Neuronal stem cell (in vitro differentiated cells): ENCODE measurements around the gene OFD1.

Experiments
- DNase-seq: peaks from one replicate; pipeline ENCODE4 v3.0.0-alpha.2; 2013; ENCODE audit warnings: low spot score
- H2AFZ ChIP-seq: one replicate; pipeline ENCODE4 v1.6.1; 2013; ENCODE audit warnings: mild to moderate bottlenecking, low read length, inconsistent platforms
- H2AK5ac ChIP-seq: 2 replicates; pipeline ENCODE4 v1.6.1; 2013; ENCODE audit warnings: low read depth, mild to moderate bottlenecking, inconsistent platforms, low read length, moderate library complexity, mixed read lengths
- H2BK120ac ChIP-seq: 2 replicates; pipeline ENCODE4 v1.6.1; 2013; ENCODE audit warnings: low read depth, mild to moderate bottlenecking, inconsistent platforms, low read length, moderate library complexity, mixed read lengths
- H2BK12ac ChIP-seq: one replicate; pipeline ENCODE4 v1.6.1; 2013; ENCODE audit warnings: low read length, inconsistent platforms
- H2BK15ac ChIP-seq: 2 replicates; pipeline ENCODE4 v1.6.1; 2013; ENCODE audit warnings: mild to moderate bottlenecking, low read length, inconsistent platforms, mixed read lengths
- H2BK5ac ChIP-seq: one replicate; pipeline ENCODE4 v1.6.1; 2013; ENCODE audit warnings: inconsistent platforms, mild to moderate bottlenecking, low read length, moderate library complexity
- H3K14ac ChIP-seq: one replicate; pipeline ENCODE4 v1.6.1; 2013; ENCODE audit warnings: low read length, inconsistent platforms
- H3K18ac ChIP-seq: 2 replicates; pipeline ENCODE4 v1.6.1; 2013; ENCODE audit warnings: low read length, inconsistent platforms
- H3K23ac ChIP-seq: 2 replicates; pipeline ENCODE4 v1.6.1; 2013; ENCODE audit warnings: low read depth, mild to moderate bottlenecking, mixed read lengths, low read length, inconsistent platforms; ENCODE audit not compliant: poor library complexity
- H3K27ac ChIP-seq: replicated peaks from 3 replicates; pipeline ENCODE4 v1.5.1; 2013; ENCODE audit warnings: low read length, inconsistent platforms
- H3K27me3 ChIP-seq, 3 experiments: 2 replicates each; pipeline ENCODE4 v1.6.1; 2013; ENCODE audit warnings: low read length in 3 of 3, mild to moderate bottlenecking in 2 of 3, inconsistent platforms in 1 of 3, low read depth in 1 of 3, mixed read lengths in 1 of 3, moderate library complexity in 1 of 3; ENCODE audit not compliant: control insufficient read depth in 3 of 3, insufficient read depth in 3 of 3
- H3K36me3 ChIP-seq, 2 donors: replicated peaks in 1 of 2; 2 replicates each; pipeline ENCODE4 v1.6.1; 2013; ENCODE audit warnings: low read length in 2 of 2; ENCODE audit not compliant: control insufficient read depth in 2 of 2, insufficient read depth in 2 of 2
- H3K4ac ChIP-seq: 2 replicates; pipeline ENCODE4 v1.6.1; 2013; ENCODE audit warnings: inconsistent platforms, mild to moderate bottlenecking, low read length, moderate library complexity
- H3K4me1 ChIP-seq, 2 donors: 1 replicate in 1 of 2; 2 replicates in 1 of 2; pipeline ENCODE4 v1.6.1; 2013; ENCODE audit warnings: low read length in 2 of 2, low read depth in 1 of 2; ENCODE audit not compliant: control insufficient read depth in 2 of 2, insufficient read depth in 1 of 2
- H3K4me2 ChIP-seq: one replicate; pipeline ENCODE4 v1.6.1; 2013; ENCODE audit warnings: mild to moderate bottlenecking, low read length, inconsistent platforms; ENCODE audit not compliant: insufficient read depth, poor library complexity, severe bottlenecking
- H3K4me3 ChIP-seq, 2 donors: 2 replicates each; pipeline ENCODE4 v1.5.1; 2013; ENCODE audit warnings: low read length in 2 of 2, mild to moderate bottlenecking in 2 of 2, inconsistent platforms in 1 of 2, moderate library complexity in 1 of 2
- H3K79me1 ChIP-seq: one replicate; pipeline ENCODE4 v1.6.1; 2013; ENCODE audit warnings: low read depth, mild to moderate bottlenecking, inconsistent platforms, low read length, moderate library complexity
- H3K9ac ChIP-seq: one replicate; pipeline ENCODE4 v1.6.1; 2013; ENCODE audit warnings: mild to moderate bottlenecking, low read depth, low read length, inconsistent platforms; ENCODE audit not compliant: poor library complexity
- H3K9me3 ChIP-seq, 2 donors: replicated peaks in 1 of 2; 2 replicates each; pipeline versions ENCODE3 to v1.6.1; 2013; ENCODE audit warnings: low read length in 2 of 2, mild to moderate bottlenecking in 2 of 2, inconsistent platforms in 1 of 2, low read depth in 1 of 2, mixed read lengths in 1 of 2, moderate library complexity in 1 of 2; ENCODE audit not compliant: control insufficient read depth in 2 of 2, insufficient read depth in 1 of 2
- H4K8ac ChIP-seq: one replicate; pipeline ENCODE4 v1.6.1; 2013; ENCODE audit warnings: low read depth, mild to moderate bottlenecking, inconsistent platforms, low read length, moderate library complexity
- H4K91ac ChIP-seq: one replicate; pipeline ENCODE4 v1.6.1; 2013; ENCODE audit warnings: low read length, low read depth, mild to moderate bottlenecking, inconsistent platforms; ENCODE audit not compliant: poor library complexity
- WGBS, 2 donors: extraction: QIAGEN DNeasy Blood & Tissue Kit; methylation state at CpG; one replicate each; pipeline ENCODE4 v1.1.7; 2013; ENCODE audit warnings: missing lambda C conversion rate in 2 of 2, mixed read lengths in 1 of 2; ENCODE audit not compliant: insufficient read length in 2 of 2, insufficient replicate concordance in 1 of 2; ENCODE audit errors: extremely low coverage in 2 of 2; 5-methylcytosine and 5-hydroxymethylcytosine counted together

Gene OFD1

GRCh38 chrX:13763489-13763888 lies 28.9 kb downstream of the OFD1 start:
- no peaks in the 10 kb centered on the region for H3K9me3 ChIP-seq
- DNase-seq, result no peak
- no peak overlapping the region for H3K23ac ChIP-seq
- H3K9ac ChIP-seq, result no peak overlapping the region
- H3K4me3 ChIP-seq, result no peak overlapping the region
- H3K4ac ChIP-seq, result no peak overlapping the region
- H2BK12ac ChIP-seq, result no peak overlapping the region
- no peak overlapping the region for H3K18ac ChIP-seq
- H3K4me1 ChIP-seq, result peaks cover 2 to 6% of the 10 kb centered on the region in 2 donors
- no peak overlapping the region for H2AK5ac ChIP-seq
- H2BK15ac ChIP-seq, result no peak overlapping the region
- H4K91ac ChIP-seq, result no peak overlapping the region
- H3K79me1 ChIP-seq, result peaks cover 3% of the 10 kb centered on the region
- no peak overlapping the region for H4K8ac ChIP-seq
- no peak overlapping the region for H3K14ac ChIP-seq
- no CpG with 5 or more reads among the region's 8 CpGs for WGBS, 2 donors
- no peak overlapping the region for H2BK5ac ChIP-seq
- H3K27me3 ChIP-seq, result peaks cover 0 to 3% (median 0%) of the 10 kb centered on the region in 3 experiments
- no peak overlapping the region for H2BK120ac ChIP-seq
- H2AFZ ChIP-seq, result no peak overlapping the region
- no peak overlapping the region for H3K27ac ChIP-seq
- peaks cover 4 to 89% of the 10 kb centered on the region in 2 donors for H3K36me3 ChIP-seq
- no peak overlapping the region for H3K4me2 ChIP-seq

GRCh38 chrX:13764281-13764680 lies 29.7 kb downstream of the OFD1 start:
- DNase-seq, result no peak
- H2BK5ac ChIP-seq, result no peak overlapping the region
- no peak overlapping the region for H3K4ac ChIP-seq
- H3K4me2 ChIP-seq, result no peak overlapping the region
- peaks cover 0 to 3% (median 0%) of the 10 kb centered on the region in 3 experiments for H3K27me3 ChIP-seq
- peaks cover 4 to 90% of the 10 kb centered on the region in 2 donors for H3K36me3 ChIP-seq
- H3K9me3 ChIP-seq, result no peaks in the 10 kb centered on the region
- no peak overlapping the region for H2BK120ac ChIP-seq
- no peak overlapping the region for H3K9ac ChIP-seq
- H4K91ac ChIP-seq, result no peak overlapping the region
- no peak overlapping the region for H4K8ac ChIP-seq
- H3K18ac ChIP-seq, result no peak overlapping the region
- H3K23ac ChIP-seq, result no peak overlapping the region
- H3K4me1 ChIP-seq, result peaks cover 2 to 6% of the 10 kb centered on the region in 2 donors
- WGBS, 2 donors, result no CpG with 5 or more reads among the region's 7 CpGs
- H2AFZ ChIP-seq, result no peak overlapping the region
- no peak overlapping the region for H2BK15ac ChIP-seq
- H3K79me1 ChIP-seq, result peaks cover 3% of the 10 kb centered on the region
- H3K27ac ChIP-seq, result peak overlapping the region; percentile 69
- no peak overlapping the region for H2BK12ac ChIP-seq
- no peak overlapping the region for H2AK5ac ChIP-seq
- no peak overlapping the region for H3K14ac ChIP-seq
- no peak overlapping the region for H3K4me3 ChIP-seq

GRCh38 chrX:13764765-13765164 lies 30.2 kb downstream of the OFD1 start:
- Histone ChIP-seq H3K27ac (peak overlapping the region; percentile 69), H3K18ac (no peak overlapping the region)

GRCh38 chrX:13768939-13769338 lies 34.4 kb downstream of the OFD1 start:
- Histone ChIP-seq H3K27me3 (peaks cover 0 to 3% (median 0%) of the 10 kb centered on the region in 3 experiments), H3K36me3 (peaks cover 4 to 92% of the 10 kb centered on the region in 2 donors), H3K9me3 (no peaks in the 10 kb centered on the region), H3K4me1 (peaks cover 2% of the 10 kb centered on the region in 2 donors), H3K4ac (no peak overlapping the region), H3K23ac (no peak overlapping the region), H3K14ac (no peak overlapping the region), H3K9ac (no peak overlapping the region), H2AFZ (no peak overlapping the region), H2BK12ac (no peak overlapping the region), H3K27ac (no peak overlapping the region), H2AK5ac (no peak overlapping the region), H2BK120ac (no peak overlapping the region), H3K4me2 (no peak overlapping the region), H3K18ac (no peak overlapping the region), H4K8ac (no peak overlapping the region), H2BK15ac (no peak overlapping the region), H3K4me3 (no peak overlapping the region), H3K79me1 (peaks cover 3% of the 10 kb centered on the region), H4K91ac (no peak overlapping the region), H2BK5ac (no peak overlapping the region)
- WGBS, 2 donors, result no CpG with 5 or more reads among the region's 4 CpGs
- DNase-seq, result no peak

More at GRCh38 chrX:13764765-13765164, 30.2 kb downstream of the OFD1 start:
- H3K79me1 ChIP-seq, result peaks cover 3% of the 10 kb centered on the region
- H2BK15ac ChIP-seq, result no peak overlapping the region
- H3K36me3 ChIP-seq, result peaks cover 4 to 90% of the 10 kb centered on the region in 2 donors
- no peak overlapping the region for H3K23ac ChIP-seq
- H2BK5ac ChIP-seq, result no peak overlapping the region
- no peaks in the 10 kb centered on the region for H3K9me3 ChIP-seq
- H3K9ac ChIP-seq, result no peak overlapping the region
- no peak overlapping the region for H2AK5ac ChIP-seq
- no peak overlapping the region for H2BK120ac ChIP-seq
- no peak overlapping the region for H2BK12ac ChIP-seq
- peak; percentile 23 for DNase-seq
- H4K91ac ChIP-seq, result no peak overlapping the region
- no peak overlapping the region for H2AFZ ChIP-seq
- H3K4me2 ChIP-seq, result no peak overlapping the region
- H3K4me1 ChIP-seq, result peaks cover 2 to 6% of the 10 kb centered on the region in 2 donors
- H3K14ac ChIP-seq, result no peak overlapping the region
- H4K8ac ChIP-seq, result no peak overlapping the region
- no peak overlapping the region for H3K4me3 ChIP-seq
- WGBS, 2 donors, result no CpG with 5 or more reads among the region's 6 CpGs
- H3K27me3 ChIP-seq, result peaks cover 0 to 3% (median 0%) of the 10 kb centered on the region in 3 experiments
- no peak overlapping the region for H3K4ac ChIP-seq
